HG02884 (cell line): ENCODE data around the gene HDDC3.

Experiments used
- ATAC-seq: cut with Tn5 transposase; IDR thresholded peaks from one replicate; pipeline ENCODE4 v1.9.1; 2021; ENCODE audit warnings: mild to moderate bottlenecking, moderate library complexity; ENCODE audit not compliant: unreplicated experiment

Gene HDDC3

GRCh38 chr15:90881181-90881977 is 51.0 kb downstream of the HDDC3 start:
- no peak for ATAC-seq

DNA sequence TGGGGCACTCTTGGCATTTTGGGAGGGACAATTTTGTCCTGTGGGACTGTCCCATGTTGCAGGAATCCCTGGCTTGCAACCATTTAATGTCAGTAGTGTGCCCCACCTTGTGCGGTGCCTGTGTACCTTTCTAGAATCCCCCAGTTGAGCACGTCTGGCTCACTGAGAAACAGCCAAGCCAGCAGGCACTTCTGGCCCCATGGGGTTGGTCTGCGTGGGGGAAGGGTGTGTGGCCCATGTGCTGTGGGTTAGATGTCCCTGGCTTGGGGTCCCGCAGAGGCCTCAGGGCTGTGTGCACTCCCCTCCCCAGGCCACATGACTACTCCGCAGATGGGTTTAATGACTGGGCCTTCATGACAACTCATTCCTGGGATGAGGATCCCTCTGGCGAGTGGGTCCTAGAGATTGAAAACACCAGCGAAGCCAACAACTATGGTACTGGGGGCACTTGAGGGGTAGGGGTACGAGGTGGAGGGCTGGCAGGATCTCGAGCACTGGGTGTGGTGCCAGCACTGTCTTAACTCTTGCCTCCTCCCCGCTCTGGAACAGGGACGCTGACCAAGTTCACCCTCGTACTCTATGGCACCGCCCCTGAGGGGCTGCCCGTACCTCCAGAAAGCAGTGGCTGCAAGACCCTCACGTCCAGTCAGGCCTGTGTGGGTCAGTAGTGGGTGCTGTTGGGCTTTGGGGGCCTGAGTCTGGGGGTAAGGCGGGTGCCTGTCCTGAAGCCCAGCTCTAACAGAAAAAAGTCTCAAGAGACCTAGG is 51.8 kb downstream of the HDDC3 start:
- ATAC-seq, result no peak
